Type B pancreatic cell (in vitro differentiated cells): Measurements from ENCODE around the gene ANKS1B. TPM values are rescaled to one million over a fixed set of nuclear protein-coding genes. Genes with fewer than 3 reads are reported as not detected.

Source experiments
- DNase-seq: peaks from one replicate; pipeline ENCODE4 v3.0.0; 2021; ENCODE audit warnings: mixed read lengths; ENCODE audit not compliant: unreplicated experiment; ENCODE audit errors: extremely low spot score
- H3K27ac Mint-ChIP-seq: 2 replicates; pipeline ENCODE4 v1.8.0; 2021; ENCODE audit warnings: mild to moderate bottlenecking, mixed read lengths
- H3K27me3 Mint-ChIP-seq: 2 replicates; pipeline ENCODE4 v1.8.0; 2021; ENCODE audit warnings: mixed read lengths
- H3K36me3 Mint-ChIP-seq: 2 replicates; pipeline ENCODE4 v1.8.0; 2021; ENCODE audit warnings: mixed read lengths
- H3K4me1 Mint-ChIP-seq: one replicate; pipeline ENCODE4 v1.8.0; 2021; ENCODE audit warnings: mixed read lengths; ENCODE audit not compliant: unreplicated experiment
- H3K4me3 Mint-ChIP-seq: 2 replicates; pipeline ENCODE4 v1.8.0; 2021; ENCODE audit warnings: mild to moderate bottlenecking, mixed read lengths
- H3K9me3 Mint-ChIP-seq: 2 replicates; pipeline ENCODE4 v1.8.0; 2021; ENCODE audit warnings: mixed read lengths
- CTCF ChIP-seq: fragments of 200-600 bp; sonication (generic); conservative IDR thresholded peaks from 2 replicates; pipeline ENCODE4 v1.5.0; 2021; ENCODE audit warnings: antibody characterized with exemption, mild to moderate bottlenecking
- total RNA-seq: library from RNA; stranded (reverse); gene quantifications from 2 replicates; pipeline ENCODE4 v1.2.1, GENCODE V29; 2021; ENCODE audit warnings: low replicate concordance

ANKS1B gene
- total RNA-seq, 1 donor from 2014 or later, result 4.7 TPM

GRCh38 chr12:99959549-99960170, 25.1 kb downstream of the ANKS1B start:
- Mint-ChIP-seq H3K4me1 (no peaks in the 10 kb centered on the region), H3K27me3 (no peaks in the 10 kb centered on the region), H3K36me3 (no peaks in the 10 kb centered on the region), H3K4me3 (no peak overlapping the region), H3K27ac (no peak overlapping the region), H3K9me3 (no peaks in the 10 kb centered on the region)
- no peak for DNase-seq
- no peak for TF ChIP-seq CTCF

- no peaks in the 10 kb centered on the region for H3K27me3 Mint-ChIP-seq
Observed at GRCh38 chr12:99957866-99958466, 26.8 kb downstream of the ANKS1B start.

GRCh38 chr12:99954724-99955123, 30.0 kb downstream of the ANKS1B start:
- H3K36me3 Mint-ChIP-seq, result no peaks in the 10 kb centered on the region
- H3K4me1 Mint-ChIP-seq, result no peaks in the 10 kb centered on the region
- no peak for DNase-seq
- H3K9me3 Mint-ChIP-seq, result no peaks in the 10 kb centered on the region
- TF ChIP-seq CTCF, result no peak
- H3K27me3 Mint-ChIP-seq, result no peaks in the 10 kb centered on the region
- no peak overlapping the region for H3K4me3 Mint-ChIP-seq
- H3K27ac Mint-ChIP-seq, result no peak overlapping the region

More at GRCh38 chr12:99957866-99958466, 26.8 kb downstream of the ANKS1B start:
- H3K36me3 Mint-ChIP-seq, result no peaks in the 10 kb centered on the region
- no peak for TF ChIP-seq CTCF
- H3K4me3 Mint-ChIP-seq, result no peak overlapping the region
- no peaks in the 10 kb centered on the region for H3K4me1 Mint-ChIP-seq
- no peaks in the 10 kb centered on the region for H3K9me3 Mint-ChIP-seq
- DNase-seq, result no peak
- H3K27ac Mint-ChIP-seq, result no peak overlapping the region

- Mint-ChIP-seq H3K27me3 (no peaks in the 10 kb centered on the region), H3K27ac (no peak overlapping the region), H3K36me3 (no peaks in the 10 kb centered on the region), H3K9me3 (no peaks in the 10 kb centered on the region), H3K4me3 (no peak overlapping the region), H3K4me1 (no peaks in the 10 kb centered on the region)
- no peak for DNase-seq
- no peak for TF ChIP-seq CTCF
Observed at GRCh38 chr12:99948370-99948769, 36.4 kb downstream of the ANKS1B start.

GRCh38 chr12:99946131-99946530, 38.6 kb downstream of the ANKS1B start:
- no peaks in the 10 kb centered on the region for H3K36me3 Mint-ChIP-seq
- no peaks in the 10 kb centered on the region for H3K4me1 Mint-ChIP-seq
- no peaks in the 10 kb centered on the region for H3K27me3 Mint-ChIP-seq
- no peaks in the 10 kb centered on the region for H3K9me3 Mint-ChIP-seq
- no peak overlapping the region for H3K27ac Mint-ChIP-seq
- no peak for DNase-seq
- no peak overlapping the region for H3K4me3 Mint-ChIP-seq
- TF ChIP-seq CTCF, result no peak
